Measurements from ENCODE around the gene OR52N1. TPM values are rescaled to one million over a fixed set of nuclear protein-coding genes. Genes with fewer than 3 reads are reported as not detected.

The OR52N1 gene
- total RNA-seq, 1 donor = under 0.01 TPM

GRCh38 chr11:5809905-5810795 lies 19.1 kb upstream of the OR52N1 start:
- no peak for DNase-seq (ENCODE audit: low read depth)
- TF ChIP-seq, protein P1, sequence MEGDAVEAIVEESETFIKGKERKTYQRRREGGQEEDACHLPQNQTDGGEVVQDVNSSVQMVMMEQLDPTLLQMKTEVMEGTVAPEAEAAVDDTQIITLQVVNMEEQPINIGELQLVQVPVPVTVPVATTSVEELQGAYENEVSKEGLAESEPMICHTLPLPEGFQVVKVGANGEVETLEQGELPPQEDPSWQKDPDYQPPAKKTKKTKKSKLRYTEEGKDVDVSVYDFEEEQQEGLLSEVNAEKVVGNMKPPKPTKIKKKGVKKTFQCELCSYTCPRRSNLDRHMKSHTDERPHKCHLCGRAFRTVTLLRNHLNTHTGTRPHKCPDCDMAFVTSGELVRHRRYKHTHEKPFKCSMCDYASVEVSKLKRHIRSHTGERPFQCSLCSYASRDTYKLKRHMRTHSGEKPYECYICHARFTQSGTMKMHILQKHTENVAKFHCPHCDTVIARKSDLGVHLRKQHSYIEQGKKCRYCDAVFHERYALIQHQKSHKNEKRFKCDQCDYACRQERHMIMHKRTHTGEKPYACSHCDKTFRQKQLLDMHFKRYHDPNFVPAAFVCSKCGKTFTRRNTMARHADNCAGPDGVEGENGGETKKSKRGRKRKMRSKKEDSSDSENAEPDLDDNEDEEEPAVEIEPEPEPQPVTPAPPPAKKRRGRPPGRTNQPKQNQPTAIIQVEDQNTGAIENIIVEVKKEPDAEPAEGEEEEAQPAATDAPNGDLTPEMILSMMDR (IDR thresholded peaks at IDR 0.05; ENCODE audit: insufficient read depth, low read depth, low read length) = no peak
- no peak overlapping the region for H3K4me3 ChIP-seq (ENCODE audit: low read depth, low read length)

DNA sequence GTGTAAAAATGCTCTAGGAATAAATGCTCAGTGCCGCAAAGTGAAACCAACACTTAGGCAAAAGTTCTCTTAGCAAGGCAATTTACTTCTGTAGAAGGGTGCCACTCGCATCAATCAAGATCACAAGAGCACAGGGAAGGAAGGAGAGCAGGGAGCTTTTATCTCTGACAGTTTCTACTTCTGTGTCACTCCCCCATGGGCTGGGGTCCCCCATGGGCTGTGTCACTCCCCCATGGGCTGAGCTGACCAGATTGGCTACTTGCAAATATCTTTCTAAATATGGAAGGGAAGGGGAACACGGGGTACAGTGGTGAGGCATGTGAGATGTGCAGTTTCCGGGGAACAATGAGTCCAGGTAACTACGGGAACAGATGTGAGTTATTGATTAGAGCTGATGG lies 18.1 kb upstream of the OR52N1 start:
- peak; percentile 3 for DNase-seq (ENCODE audit: low read depth)
- peak overlapping the region; percentile 56 for H3K4me3 ChIP-seq (ENCODE audit: low read depth, low read length)
- TF ChIP-seq, protein P1 (IDR thresholded peaks at IDR 0.05; ENCODE audit: insufficient read depth, low read depth, low read length) = no peak

- DNase-seq (ENCODE audit: low read depth) = peak; percentile 71
- TF ChIP-seq, protein P1 (IDR thresholded peaks at IDR 0.05; ENCODE audit: insufficient read depth, low read depth, low read length) = peak; percentile 85
- H3K4me3 ChIP-seq (ENCODE audit: low read depth, low read length) = peak within 1 kb of the TSS; percentile 56
Measured at GRCh38 chr11:5808500-5809121, 17.5 kb upstream of the OR52N1 start, which contains the start of gene OR52N2. OR52N2 (plus strand) TSS chr11:5808924; CDS start chr11:5820336, 11,412 bp downstream.

- no peak for DNase-seq (ENCODE audit: low read depth)
- TF ChIP-seq, protein P1 (IDR thresholded peaks at IDR 0.05; ENCODE audit: insufficient read depth, low read depth, low read length) = no peak
- no peak overlapping the region for H3K4me3 ChIP-seq (ENCODE audit: low read depth, low read length)
Measured at GRCh38 chr11:5807580-5807979, 16.5 kb upstream of the OR52N1 start.

GRCh38 chr11:5803982-5804381 lies 12.9 kb upstream of the OR52N1 start:
- H3K4me3 ChIP-seq (ENCODE audit: low read depth, low read length) = no peak overlapping the region
- no peak for DNase-seq (ENCODE audit: low read depth)
- TF ChIP-seq, protein P1 (IDR thresholded peaks at IDR 0.05; ENCODE audit: insufficient read depth, low read depth, low read length) = no peak

DNA sequence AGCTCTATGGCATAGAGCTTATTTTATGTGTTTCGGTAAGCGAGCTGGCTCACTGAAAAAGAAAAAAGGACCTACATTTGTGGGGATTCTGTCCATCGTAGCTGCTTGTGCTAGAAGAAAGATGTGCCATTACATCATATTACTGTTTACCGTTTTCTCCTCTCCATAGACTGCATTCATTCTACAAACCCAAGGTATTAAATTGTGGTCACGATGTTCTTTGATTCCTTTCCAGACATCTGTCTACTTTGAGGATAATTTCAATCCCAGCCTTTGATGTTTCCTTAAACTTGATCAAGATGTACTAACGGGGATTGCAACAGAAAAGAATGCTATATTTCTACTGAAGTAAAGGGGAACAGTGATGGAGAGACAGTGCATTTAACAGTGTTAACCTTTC lies 5.5 kb upstream of the OR52N1 start:
- TF ChIP-seq, protein P1 (IDR thresholded peaks at IDR 0.05; ENCODE audit: insufficient read depth, low read depth, low read length) = no peak

More for the DNA sequence above, 5.5 kb upstream of the OR52N1 start:
- no peak overlapping the region for H3K4me3 ChIP-seq (ENCODE audit: low read depth, low read length)
- DNase-seq (ENCODE audit: low read depth) = no peak

Data from fibroblast of villous mesenchyme (primary cell).